WERI-Rb-1 (cell line): ENCODE measurements around the gene SPACDR.
"Not testable (repeated sequence)": the region's sequence is repeated elsewhere in the genome, so short reads cannot be mapped to it uniquely, and the experiment has no call there.

Source experiments
- DNase-seq: peaks from one replicate; pipeline ENCODE4 v3.0.0-alpha.2; 2020
- H3K27ac ChIP-seq: fragments of 250-450 bp; sonication (Bioruptor Pico); 2 replicates; pipeline ENCODE4 v1.5.1; 2020; ENCODE audit warnings: mild to moderate bottlenecking, moderate library complexity
- H3K27me3 ChIP-seq: fragments of 250-450 bp; sonication (Bioruptor Pico); 2 replicates; pipeline ENCODE4 v1.5.1; 2021; ENCODE audit warnings: mild to moderate bottlenecking, low read depth, moderate library complexity; ENCODE audit not compliant: insufficient read depth, severe bottlenecking
- H3K36me3 ChIP-seq: fragments of 250-450 bp; sonication (Bioruptor Pico); 2 replicates; pipeline ENCODE4 v1.5.1; 2020; ENCODE audit warnings: mild to moderate bottlenecking, moderate library complexity
- H3K4me3 ChIP-seq: 2 replicates; pipeline ENCODE4 v1.5.1; 2011; ENCODE audit warnings: low read depth, mild to moderate bottlenecking, control low read depth, low read length
- H3K9me3 ChIP-seq: fragments of 250-450 bp; sonication (Bioruptor Pico); 2 replicates; pipeline ENCODE4 v1.5.1; 2021; ENCODE audit warnings: mild to moderate bottlenecking, moderate library complexity; ENCODE audit not compliant: severe bottlenecking
- TF ChIP-seq, protein P1 (sequence below): IDR thresholded peaks from 2 replicates; pipeline ENCODE4 v1.5.1; 2011; ENCODE audit warnings: low read depth, mild to moderate bottlenecking, control low read depth, inconsistent platforms, low read length

SPACDR gene

DNA sequence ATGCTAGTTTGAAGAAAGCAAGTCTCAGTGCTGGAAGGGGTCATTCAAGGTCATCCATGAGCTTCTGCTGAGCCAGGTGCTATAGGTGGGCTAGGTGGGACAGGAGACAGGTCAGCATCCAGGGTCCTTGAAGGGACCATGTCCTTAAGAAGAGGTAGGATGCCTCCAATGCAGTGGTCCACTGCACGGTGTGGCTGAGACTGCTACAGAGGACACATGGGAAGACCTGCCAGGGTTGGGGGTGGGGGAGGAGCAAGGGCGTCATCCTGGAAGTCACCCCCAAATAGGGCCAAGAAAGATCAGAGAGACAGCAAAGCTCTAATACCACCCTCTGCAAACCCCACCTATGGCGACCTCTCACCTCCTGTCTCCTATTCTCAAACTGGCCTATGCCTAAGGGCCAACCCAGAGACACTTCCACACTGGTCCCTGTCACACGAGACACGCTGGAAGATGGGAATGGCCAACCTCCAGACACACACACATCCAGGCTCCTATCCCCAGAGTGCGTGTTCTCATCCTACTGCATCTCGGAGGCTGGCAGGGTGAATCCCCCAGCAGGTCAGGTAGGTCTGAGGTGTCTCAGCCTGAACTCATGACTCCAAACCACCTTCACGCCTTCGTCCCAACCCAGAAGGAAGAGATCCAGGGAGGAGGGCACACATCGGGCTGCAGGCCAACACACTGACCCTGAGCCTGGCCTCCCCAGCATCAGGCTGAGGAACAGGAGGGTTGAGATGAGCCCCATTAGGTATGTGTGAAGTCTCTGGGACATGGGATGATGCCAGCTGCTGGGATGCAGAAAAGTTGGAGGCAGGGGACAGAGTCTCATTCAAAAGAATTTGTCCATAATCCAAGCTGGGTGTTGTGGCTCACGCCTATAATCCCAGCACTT is 22.2 kb downstream of the SPACDR start:
- no peaks in the 10 kb centered on the region for H3K27me3 ChIP-seq
- no peak overlapping the region for H3K27ac ChIP-seq
- H3K4me3 ChIP-seq = no peak overlapping the region
- no peaks in the 10 kb centered on the region for H3K36me3 ChIP-seq
- no peaks in the 10 kb centered on the region for H3K9me3 ChIP-seq
- DNase-seq = no peak
- TF ChIP-seq, protein P1, sequence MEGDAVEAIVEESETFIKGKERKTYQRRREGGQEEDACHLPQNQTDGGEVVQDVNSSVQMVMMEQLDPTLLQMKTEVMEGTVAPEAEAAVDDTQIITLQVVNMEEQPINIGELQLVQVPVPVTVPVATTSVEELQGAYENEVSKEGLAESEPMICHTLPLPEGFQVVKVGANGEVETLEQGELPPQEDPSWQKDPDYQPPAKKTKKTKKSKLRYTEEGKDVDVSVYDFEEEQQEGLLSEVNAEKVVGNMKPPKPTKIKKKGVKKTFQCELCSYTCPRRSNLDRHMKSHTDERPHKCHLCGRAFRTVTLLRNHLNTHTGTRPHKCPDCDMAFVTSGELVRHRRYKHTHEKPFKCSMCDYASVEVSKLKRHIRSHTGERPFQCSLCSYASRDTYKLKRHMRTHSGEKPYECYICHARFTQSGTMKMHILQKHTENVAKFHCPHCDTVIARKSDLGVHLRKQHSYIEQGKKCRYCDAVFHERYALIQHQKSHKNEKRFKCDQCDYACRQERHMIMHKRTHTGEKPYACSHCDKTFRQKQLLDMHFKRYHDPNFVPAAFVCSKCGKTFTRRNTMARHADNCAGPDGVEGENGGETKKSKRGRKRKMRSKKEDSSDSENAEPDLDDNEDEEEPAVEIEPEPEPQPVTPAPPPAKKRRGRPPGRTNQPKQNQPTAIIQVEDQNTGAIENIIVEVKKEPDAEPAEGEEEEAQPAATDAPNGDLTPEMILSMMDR = no peak

DNA sequence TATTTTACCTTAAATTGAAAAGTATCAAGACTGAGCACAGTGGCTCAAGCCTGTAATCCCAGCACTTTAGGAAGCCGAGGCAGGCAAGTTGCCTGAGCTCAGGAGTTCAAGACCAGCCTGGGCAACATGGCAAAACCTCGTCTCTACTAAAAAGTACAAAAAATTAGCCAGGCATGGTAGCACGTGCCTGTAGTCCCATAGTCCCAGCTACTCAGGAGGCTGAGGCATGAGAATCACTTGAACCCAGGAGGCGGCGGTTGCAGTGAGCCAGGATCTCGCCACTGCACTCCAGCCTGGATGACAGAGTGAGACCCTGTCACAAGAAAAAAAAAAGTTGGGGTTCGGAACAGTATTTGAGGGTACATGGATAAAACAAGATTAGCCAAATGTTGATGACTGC is 24.8 kb downstream of the SPACDR start:
- H3K9me3 ChIP-seq, DNase-seq, H3K27me3 ChIP-seq, H3K4me3 ChIP-seq, H3K27ac ChIP-seq: not testable (repeated sequence)
- peaks cover 15% of the 10 kb centered on the region for H3K36me3 ChIP-seq

DNA sequence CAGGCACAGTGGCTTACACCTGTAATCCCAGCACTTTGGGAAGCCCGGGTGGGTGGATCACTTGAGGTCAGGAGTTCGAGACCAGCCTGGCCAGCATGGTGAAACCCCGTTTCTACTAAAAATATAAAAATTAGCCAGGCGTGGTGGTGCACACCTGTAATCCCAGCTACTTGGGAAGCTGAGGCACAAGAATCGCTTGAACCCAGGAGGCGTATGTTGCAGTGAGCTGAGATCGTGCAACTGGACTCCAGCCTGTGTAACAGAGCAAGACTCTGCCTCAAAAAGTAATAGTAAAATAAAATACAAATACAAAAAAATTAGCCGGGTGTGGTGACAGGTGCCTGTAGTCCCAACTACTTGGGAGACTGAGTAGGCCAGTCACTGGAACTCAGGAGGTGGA is 25.3 kb downstream of the SPACDR start:
- H3K4me3 ChIP-seq, H3K27ac ChIP-seq, DNase-seq, H3K9me3 ChIP-seq, H3K27me3 ChIP-seq: not testable (repeated sequence)
- H3K36me3 ChIP-seq = peaks cover 21% of the 10 kb centered on the region

DNA sequence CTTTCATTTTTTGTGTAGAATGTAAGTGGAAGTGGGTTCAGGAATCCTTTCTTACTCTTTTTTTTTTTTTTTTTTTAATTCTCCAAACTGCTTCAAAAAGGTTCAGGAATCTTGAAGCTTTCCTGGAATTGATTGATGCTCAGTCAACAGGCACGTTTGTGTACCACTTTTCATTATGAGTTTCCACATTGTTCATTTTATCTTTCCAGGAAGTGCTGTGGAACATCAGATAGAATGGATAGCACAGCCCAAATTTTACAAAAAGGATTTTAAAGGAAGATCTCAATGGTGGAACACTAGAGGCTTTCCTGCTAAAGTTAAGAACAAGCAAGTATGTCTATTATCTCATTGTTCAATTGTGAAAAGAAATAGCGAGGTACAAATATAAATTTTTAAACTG is 25.9 kb downstream of the SPACDR start:
- no peak overlapping the region for H3K27ac ChIP-seq
- peaks cover 26% of the 10 kb centered on the region for H3K36me3 ChIP-seq
- TF ChIP-seq, protein P1 = no peak
- no peaks in the 10 kb centered on the region for H3K27me3 ChIP-seq
- DNase-seq = no peak
- no peaks in the 10 kb centered on the region for H3K9me3 ChIP-seq
- no peak overlapping the region for H3K4me3 ChIP-seq

DNA sequence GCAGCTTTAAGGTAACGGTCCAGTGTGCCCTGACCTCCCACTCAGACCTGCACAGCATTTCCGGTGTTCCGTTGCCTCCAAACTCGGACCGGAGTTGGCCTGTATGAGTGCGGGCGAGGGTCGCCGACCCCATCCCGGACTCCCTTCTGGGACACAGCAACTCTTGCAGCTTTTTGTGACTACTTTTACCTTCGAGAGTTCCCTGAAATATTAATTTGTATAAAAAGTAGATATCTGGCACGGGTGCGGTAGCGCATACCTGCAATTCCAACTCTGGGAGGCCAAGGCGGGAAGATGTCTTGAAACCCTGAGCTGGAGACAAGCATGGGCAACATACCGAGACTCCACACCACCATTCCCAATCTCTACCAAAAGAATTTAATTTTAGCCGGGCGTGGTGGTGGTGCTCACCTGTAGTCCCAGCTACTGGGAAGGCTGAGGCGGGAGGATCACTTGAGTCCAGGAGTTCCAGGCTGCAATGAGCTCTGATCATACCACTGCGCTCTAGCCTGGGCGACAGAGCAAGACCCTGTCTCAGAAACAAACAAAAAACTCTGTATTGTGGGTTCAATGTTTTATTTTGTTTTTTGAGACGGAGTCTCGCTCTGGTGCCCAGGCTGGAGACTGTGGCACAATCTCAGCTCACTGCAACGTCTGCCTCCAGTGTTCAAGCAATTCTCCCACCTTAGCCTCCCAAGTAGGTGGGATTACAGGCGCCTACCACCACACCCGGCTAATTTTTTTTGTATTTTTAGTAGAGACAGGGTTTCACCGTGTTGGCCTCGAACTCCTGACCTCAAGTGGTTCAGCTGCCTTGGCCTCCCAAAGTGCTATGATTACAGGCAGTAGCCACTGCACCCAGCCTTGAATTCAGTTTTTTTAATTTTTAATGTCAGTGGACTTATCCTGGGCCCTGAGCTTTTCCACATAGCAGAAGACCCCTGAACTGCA is 26.6 kb downstream of the SPACDR start:
- DNase-seq = no peak
- Histone ChIP-seq H3K4me3 (no peak overlapping the region), H3K27ac (peak overlapping the region; percentile 57), H3K9me3 (no peaks in the 10 kb centered on the region), H3K36me3 (peaks cover 34% of the 10 kb centered on the region), H3K27me3 (no peaks in the 10 kb centered on the region)
- TF ChIP-seq, protein P1 = no peak

DNA sequence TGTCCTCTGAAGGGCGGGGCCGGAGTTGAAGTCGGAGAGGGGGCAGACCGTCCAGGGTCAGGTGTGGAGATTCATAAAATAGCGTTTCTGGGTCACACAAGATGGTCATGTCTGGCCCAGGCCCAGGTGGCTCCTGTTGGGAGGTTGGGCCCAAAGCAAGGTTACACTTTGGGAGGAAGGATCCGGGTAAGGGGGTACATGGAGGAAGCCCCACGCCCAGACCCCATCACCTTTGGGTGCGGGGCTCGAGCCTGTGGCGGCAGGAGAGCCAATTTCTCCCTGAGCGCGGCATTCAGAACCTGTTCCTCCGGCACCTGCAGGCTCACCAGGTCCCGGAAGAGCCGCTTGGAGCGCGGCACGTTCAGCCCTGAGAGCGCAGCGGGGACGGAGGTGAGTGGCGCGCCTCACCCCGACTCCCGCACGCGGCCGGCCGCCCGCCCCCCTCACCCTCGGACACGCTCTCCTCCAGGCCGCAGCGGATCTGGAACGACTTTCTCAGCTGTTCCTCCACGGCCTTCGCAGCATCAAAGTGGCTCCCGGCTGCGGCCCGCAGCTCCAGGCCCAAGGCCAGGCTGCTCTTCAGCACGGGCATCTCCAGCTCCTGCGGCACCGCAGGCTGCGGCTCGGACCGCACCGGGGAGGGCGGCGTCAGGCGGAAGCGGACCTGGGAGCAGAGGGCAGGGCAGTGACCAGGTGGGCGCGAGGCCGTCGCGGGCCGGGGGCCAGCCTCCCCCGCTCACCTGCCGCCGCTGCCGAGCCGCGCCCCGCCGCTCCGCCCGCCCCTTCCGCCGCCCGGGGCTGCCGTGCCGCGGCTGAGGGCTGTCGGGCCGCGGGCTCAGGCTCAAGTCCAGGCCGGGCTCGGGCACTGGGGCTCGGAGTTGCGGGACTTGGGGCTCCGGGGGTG is 28.4 kb downstream of the SPACDR start:
- Histone ChIP-seq H3K9me3 (no peaks in the 10 kb centered on the region), H3K27ac (peak overlapping the region; percentile 88), H3K36me3 (peaks cover 51% of the 10 kb centered on the region), H3K27me3 (no peaks in the 10 kb centered on the region), H3K4me3 (peak overlapping the region; percentile 86)
- TF ChIP-seq, protein P1 = no peak
- peak; percentile 29 for DNase-seq
